Kidney (tissue), 14 donors: ENCODE results near the gene FDPS. TPM values are rescaled to one million over a fixed set of nuclear protein-coding genes. Genes with fewer than 3 reads are reported as not detected.

Source experiments
- DNase-seq, 5 donors: peaks; one replicate each; pipeline ENCODE4 v3.0.0-alpha.2; 2013 to 2020
- FAIRE-seq: peaks from 2 replicates; lab custom pipeline; 2012; peaks lifted over from hg19 to GRCh38; lab: Jason Lieb, UNC
- H3K27ac ChIP-seq, 2 donors: one replicate each; pipeline ENCODE4 v1.7.0; 2013; ENCODE audit warnings: low read depth in 2 of 2, low read length in 2 of 2, inconsistent platforms in 1 of 2
- H3K27me3 ChIP-seq: one replicate; pipeline ENCODE4 v1.7.1; 2013; ENCODE audit warnings: low read length, inconsistent platforms; ENCODE audit not compliant: control insufficient read depth, insufficient read depth
- H3K36me3 ChIP-seq, 3 donors: one replicate each; pipeline versions ENCODE4 v1.7.0 to v1.7.1; 2013; ENCODE audit warnings: low read length in 3 of 3, control low read depth in 1 of 3, inconsistent platforms in 1 of 3; ENCODE audit not compliant: insufficient read depth in 3 of 3, control insufficient read depth in 2 of 3
- H3K4me1 ChIP-seq, 3 donors: one replicate each; pipeline versions ENCODE4 v1.7.0 to v1.7.1; 2013; ENCODE audit warnings: low read length in 3 of 3, inconsistent platforms in 1 of 3, low read depth in 1 of 3; ENCODE audit not compliant: control insufficient read depth in 2 of 3, insufficient read depth in 2 of 3
- H3K4me3 ChIP-seq, 3 donors: one replicate each; pipeline versions ENCODE4 v1.7.0 to v1.8.1; 2013; ENCODE audit warnings: low read length in 3 of 3, control low read depth in 1 of 3, inconsistent platforms in 1 of 3
- H3K9ac ChIP-seq, 3 donors: one replicate each; pipeline versions ENCODE4 v1.7.0 to v1.7.1; 2013; ENCODE audit warnings: low read length in 3 of 3, control low read depth in 1 of 3, inconsistent platforms in 1 of 3
- H3K9me3 ChIP-seq, 3 donors: one replicate each; pipeline versions ENCODE4 v1.7.0 to v1.7.1; 2013; ENCODE audit warnings: low read length in 3 of 3, control low read depth in 1 of 3, inconsistent platforms in 1 of 3; ENCODE audit not compliant: control insufficient read depth in 2 of 3, insufficient read depth in 1 of 3
- intact Hi-C: fragments of 100-400 bp; cut with DNase I; formaldehyde crosslinking; loops from one replicate; pipeline ENCODE4 v1.11.1; 2022
- polyA plus RNA-seq: library from polyadenylated mRNA; stranded (reverse); fragments of 350-450 nt; fragmentation: Illumina TruSeq; extraction: RNeasy Lipid Tissue Mini Kit (QIAGEN cat#74804); gene quantifications from one replicate; pipeline ENCODE4 v1.2.3, GENCODE V29; 2014; ENCODE audit warnings: low read depth, low replicate concordance; ENCODE audit not compliant: insufficient read depth
- total RNA-seq: library from RNA; stranded (reverse); fragmentation: NEBNext Ultra II Directional; extraction: Animal tissue kit (Norgen Biotek cat#: 25700); gene quantifications from one replicate; pipeline ENCODE4 v1.2.1, GENCODE V29; 2021
- TF ChIP-seq, protein P1 (sequence below): IDR thresholded peaks from 3 replicates; pipeline ENCODE4 v1.5.1; 2012; ENCODE audit warnings: mild to moderate bottlenecking, moderate library complexity, borderline replicate concordance; ENCODE audit not compliant: insufficient read depth; ENCODE audit errors: extremely low read depth
- donor health status: control.
- donor health status: control.
- donor health status: control.
- donor health status: control.
- donor health status: control.
- donor health status: DM: yes; HTN: yes; CAD: no.
- donor health status: Normal renal cell carcinoma (clear cell type).

FDPS gene
- total and polyA plus RNA-seq, 2 donors from 2014 or later = 112 to 184 TPM

DNA sequence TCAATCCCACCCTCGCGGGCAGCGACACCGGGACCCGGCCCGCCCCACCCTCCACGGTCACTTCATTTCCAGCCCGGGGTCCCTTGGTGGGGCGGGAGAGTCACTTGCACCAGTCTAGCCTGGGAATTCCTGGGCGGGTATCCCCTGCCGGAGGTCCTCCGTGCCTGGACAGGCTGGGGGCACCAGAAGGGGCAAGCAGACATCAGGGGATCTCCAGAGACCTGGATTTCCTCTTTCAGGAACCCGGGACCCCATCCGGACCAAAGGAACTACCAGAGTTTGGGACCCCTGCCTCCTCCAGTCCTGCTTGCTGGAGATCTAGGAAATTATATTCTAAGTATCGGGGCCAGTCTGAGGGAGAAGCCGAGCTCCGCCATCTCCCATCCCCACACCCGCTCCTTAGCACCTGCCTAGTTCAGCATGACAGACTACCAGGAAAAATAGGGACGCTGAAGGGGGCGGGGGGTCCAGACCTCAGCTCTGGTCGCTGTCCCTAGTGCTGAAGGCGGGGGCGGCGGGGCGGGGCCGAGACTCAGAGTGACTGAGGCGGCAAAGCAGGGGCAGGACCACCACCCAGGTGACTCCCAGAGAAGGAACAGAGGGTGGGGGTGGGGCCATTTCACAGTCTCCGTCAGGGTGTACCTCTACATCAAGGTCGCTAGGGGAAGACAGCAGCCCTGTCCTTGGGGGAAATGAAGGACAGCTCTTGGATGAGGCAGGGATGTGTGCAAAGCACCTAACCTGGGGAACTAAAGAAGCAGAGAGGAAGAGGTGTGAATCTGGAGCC is 30.6 kb upstream of the FDPS start:
- H3K9me3 ChIP-seq = no peaks in the 10 kb centered on the region
- peaks cover 0 to 9% (median 0%) of the 10 kb centered on the region in 3 donors for H3K4me1 ChIP-seq
- peak overlapping the region in 1 of 3 donors; percentile 51 for H3K9ac ChIP-seq
- TF ChIP-seq, protein P1, sequence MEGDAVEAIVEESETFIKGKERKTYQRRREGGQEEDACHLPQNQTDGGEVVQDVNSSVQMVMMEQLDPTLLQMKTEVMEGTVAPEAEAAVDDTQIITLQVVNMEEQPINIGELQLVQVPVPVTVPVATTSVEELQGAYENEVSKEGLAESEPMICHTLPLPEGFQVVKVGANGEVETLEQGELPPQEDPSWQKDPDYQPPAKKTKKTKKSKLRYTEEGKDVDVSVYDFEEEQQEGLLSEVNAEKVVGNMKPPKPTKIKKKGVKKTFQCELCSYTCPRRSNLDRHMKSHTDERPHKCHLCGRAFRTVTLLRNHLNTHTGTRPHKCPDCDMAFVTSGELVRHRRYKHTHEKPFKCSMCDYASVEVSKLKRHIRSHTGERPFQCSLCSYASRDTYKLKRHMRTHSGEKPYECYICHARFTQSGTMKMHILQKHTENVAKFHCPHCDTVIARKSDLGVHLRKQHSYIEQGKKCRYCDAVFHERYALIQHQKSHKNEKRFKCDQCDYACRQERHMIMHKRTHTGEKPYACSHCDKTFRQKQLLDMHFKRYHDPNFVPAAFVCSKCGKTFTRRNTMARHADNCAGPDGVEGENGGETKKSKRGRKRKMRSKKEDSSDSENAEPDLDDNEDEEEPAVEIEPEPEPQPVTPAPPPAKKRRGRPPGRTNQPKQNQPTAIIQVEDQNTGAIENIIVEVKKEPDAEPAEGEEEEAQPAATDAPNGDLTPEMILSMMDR = peak; percentile 1
- H3K27ac ChIP-seq = no peak overlapping the region
- no peaks in the 10 kb centered on the region for H3K36me3 ChIP-seq
- H3K4me3 ChIP-seq = peak overlapping the region; percentile 58 to 69 (median 64)
- no peak for FAIRE-seq
- intact Hi-C loops = no loop called here
- DNase-seq = peak; percentile 88 to 93 (median 91)
- no peaks in the 10 kb centered on the region for H3K27me3 ChIP-seq

DNA sequence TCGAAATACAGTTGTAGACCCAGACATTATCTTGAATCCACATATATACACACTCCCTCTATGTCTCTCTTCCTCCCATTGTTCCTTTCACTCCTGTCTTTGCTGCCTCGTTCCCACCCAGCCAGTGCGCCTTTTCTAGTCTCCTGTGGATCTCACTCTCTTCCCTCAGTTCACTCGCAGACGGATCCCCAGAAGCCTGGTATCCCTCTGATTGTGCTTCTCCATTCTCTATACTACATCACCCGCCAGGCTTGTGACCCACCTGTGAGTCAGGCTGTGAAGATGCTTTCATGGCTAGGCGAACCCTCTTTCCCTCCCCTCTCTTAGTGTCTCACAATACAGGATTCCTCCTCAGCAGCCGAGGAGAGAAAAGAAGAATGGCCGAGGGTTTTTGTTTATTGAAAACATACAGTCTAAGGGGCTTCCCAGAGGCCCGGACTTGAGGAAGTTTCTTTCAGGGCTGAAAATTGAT is 29.9 kb upstream of the FDPS start:
- H3K9me3 ChIP-seq = no peaks in the 10 kb centered on the region
- no peak for FAIRE-seq
- H3K4me1 ChIP-seq = peaks cover 0 to 9% (median 0%) of the 10 kb centered on the region in 3 donors
- H3K27ac ChIP-seq = no peak overlapping the region
- no peak for DNase-seq
- no peaks in the 10 kb centered on the region for H3K36me3 ChIP-seq
- H3K9ac ChIP-seq = no peak overlapping the region
- H3K4me3 ChIP-seq = peak overlapping the region in 2 of 3 donors; percentile 38 to 69
- H3K27me3 ChIP-seq = no peaks in the 10 kb centered on the region
- intact Hi-C loops = no loop called here
- TF ChIP-seq, protein P1 = no peak

DNA sequence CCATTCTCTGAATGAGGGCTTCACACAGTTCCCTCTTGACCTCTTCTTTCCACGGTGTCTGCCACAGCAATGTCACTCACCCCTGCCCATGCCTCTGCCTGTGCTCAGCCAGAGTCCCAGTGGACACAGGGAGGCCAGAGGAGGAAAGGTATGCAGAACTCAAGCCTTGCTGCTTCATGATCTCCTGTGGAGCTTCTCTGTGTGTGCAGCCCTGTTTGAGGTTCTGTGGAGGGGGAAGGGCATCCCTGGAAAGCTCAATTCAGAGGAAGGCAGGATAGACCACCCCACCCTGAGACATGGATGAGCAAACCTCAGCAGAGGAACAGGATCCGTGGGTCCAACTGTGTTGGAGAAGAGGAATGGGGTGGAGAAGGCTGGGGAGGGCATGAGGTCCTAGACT is 29.4 kb upstream of the FDPS start:
- Histone ChIP-seq H3K4me3 (no peak overlapping the region), H3K27ac (no peak overlapping the region), H3K36me3 (no peaks in the 10 kb centered on the region), H3K27me3 (no peaks in the 10 kb centered on the region), H3K9me3 (no peaks in the 10 kb centered on the region), H3K4me1 (peaks cover 0 to 9% (median 0%) of the 10 kb centered on the region in 3 donors), H3K9ac (no peak overlapping the region)
- FAIRE-seq (no peak), DNase-seq (no peak)
- intact Hi-C loops = no loop called here
- TF ChIP-seq, protein P1 = no peak
